Activated CD8-positive, alpha-beta memory T cell treated with anti-CD3 and anti-CD28 coated beads, Interleukin-2, amount 50 U/mL, for 1 hour (primary cell): ENCODE measurements around the gene CTXN3.

ENCODE experiments used
- DNase-seq: peaks from one replicate; pipeline ENCODE4 v3.0.0-alpha.2; 2020; ENCODE audit errors: extremely low read depth

The CTXN3 gene

GRCh38 chr5:127697894-127698600, 49.2 kb downstream of the CTXN3 start:
- no peak for DNase-seq

- no peak for DNase-seq
Observed at GRCh38 chr5:127699416-127699815, 50.5 kb downstream of the CTXN3 start.

GRCh38 chr5:127700237-127700766, 51.4 kb downstream of the CTXN3 start:
- DNase-seq = no peak

GRCh38 chr5:127702434-127702833, 53.6 kb downstream of the CTXN3 start:
- no peak for DNase-seq

- DNase-seq = no peak
Observed at GRCh38 chr5:127702926-127703561, 54.2 kb downstream of the CTXN3 start, which contains the start of gene CCDC192. TSS of gene CCDC192 (plus strand) at chr5:127703391. CDS start at chr5:127703446, 55 bp downstream.

GRCh38 chr5:127705120-127705892, 56.4 kb downstream of the CTXN3 start:
- no peak for DNase-seq

- no peak for DNase-seq
Observed at GRCh38 chr5:127706691-127707090, 57.8 kb downstream of the CTXN3 start.

GRCh38 chr5:127707209-127707608, 58.3 kb downstream of the CTXN3 start:
- no peak for DNase-seq
